HL-60 (cell line): ENCODE data around the gene TNFAIP1.

Source experiments
- DNase-seq, 2 experiments: peaks; one replicate each; pipeline ENCODE4 v3.0.0-alpha.2; 2010 to 2020; ENCODE audit warnings: low read depth in 1 of 2, low spot score in 1 of 2
- H3K27ac ChIP-seq: fragments of 250-450 bp; sonication (Bioruptor Pico); replicated peaks from 2 replicates; pipeline ENCODE4 v1.5.1; 2020; ENCODE audit warnings: mild to moderate bottlenecking, moderate library complexity
- H3K27me3 ChIP-seq: fragments of 250-450 bp; sonication (Bioruptor Pico); 2 replicates; pipeline ENCODE4 v1.5.1; 2021; ENCODE audit warnings: mild to moderate bottlenecking, moderate library complexity; ENCODE audit not compliant: insufficient read depth, poor library complexity, severe bottlenecking
- H3K4me3 ChIP-seq: replicated peaks from 2 replicates; pipeline ENCODE4 v1.5.1; 2011; ENCODE audit warnings: mild to moderate bottlenecking, control low read depth, low read length; ENCODE audit not compliant: insufficient read depth
- CTCF ChIP-seq: IDR thresholded peaks from one replicate; pipeline ENCODE4 v1.5.1; 2011; ENCODE audit warnings: low read length, control low read depth, inconsistent platforms; ENCODE audit not compliant: insufficient read depth
- GABPA ChIP-seq: IDR thresholded peaks from 2 replicates; pipeline ENCODE4 v1.6.1; 2012; ENCODE audit warnings: low read depth
- POLR2AphosphoS5 ChIP-seq: IDR thresholded peaks from 2 replicates; pipeline ENCODE4 v1.6.1; 2012; ENCODE audit warnings: low read depth
- REST ChIP-seq: IDR thresholded peaks from 2 replicates; pipeline ENCODE4 v1.6.1; 2012; ENCODE audit warnings: low read depth; ENCODE audit not compliant: insufficient replicate concordance
- SPI1 ChIP-seq: IDR thresholded peaks from 2 replicates; pipeline ENCODE4 v1.6.1; 2012; ENCODE audit warnings: low read depth, mild to moderate bottlenecking, borderline replicate concordance

The TNFAIP1 gene

GRCh38 chr17:28372203-28372944, 36.8 kb downstream of the TNFAIP1 start:
- no peak overlapping the region for H3K27ac ChIP-seq
- DNase-seq, result no peak

DNA sequence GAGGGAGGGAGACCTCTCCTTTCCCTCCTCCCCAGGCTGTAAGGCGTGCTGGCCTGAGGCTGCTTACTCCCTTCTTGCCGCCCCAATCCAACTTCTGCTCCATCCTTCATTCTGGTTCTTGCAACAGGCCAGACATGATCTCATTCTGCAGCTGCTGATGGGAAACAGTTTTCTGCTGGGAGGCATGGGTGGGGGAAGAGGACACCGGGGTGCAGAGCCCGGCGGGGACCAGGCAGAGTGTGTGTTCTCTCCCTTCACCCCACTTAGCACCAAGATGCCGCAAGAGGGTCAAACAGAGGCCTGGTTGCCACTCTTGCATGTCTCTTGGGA, 37.3 kb downstream of the TNFAIP1 start:
- no peak overlapping the region for H3K27ac ChIP-seq
- TF ChIP-seq GABPA (no peak), POLR2AphosphoS5 (no peak), REST (no peak), CTCF (no peak), SPI1 (no peak)
- peaks cover 12% of the 10 kb centered on the region for H3K27me3 ChIP-seq
- DNase-seq, result no peak
- no peak overlapping the region for H3K4me3 ChIP-seq

More at GRCh38 chr17:28372203-28372944, 36.8 kb downstream of the TNFAIP1 start:
- Histone ChIP-seq H3K27me3 (peaks cover 12% of the 10 kb centered on the region), H3K4me3 (no peak overlapping the region)
- TF ChIP-seq GABPA (no peak), REST (peak; percentile 7), POLR2AphosphoS5 (no peak), SPI1 (no peak), CTCF (no peak)

DNA sequence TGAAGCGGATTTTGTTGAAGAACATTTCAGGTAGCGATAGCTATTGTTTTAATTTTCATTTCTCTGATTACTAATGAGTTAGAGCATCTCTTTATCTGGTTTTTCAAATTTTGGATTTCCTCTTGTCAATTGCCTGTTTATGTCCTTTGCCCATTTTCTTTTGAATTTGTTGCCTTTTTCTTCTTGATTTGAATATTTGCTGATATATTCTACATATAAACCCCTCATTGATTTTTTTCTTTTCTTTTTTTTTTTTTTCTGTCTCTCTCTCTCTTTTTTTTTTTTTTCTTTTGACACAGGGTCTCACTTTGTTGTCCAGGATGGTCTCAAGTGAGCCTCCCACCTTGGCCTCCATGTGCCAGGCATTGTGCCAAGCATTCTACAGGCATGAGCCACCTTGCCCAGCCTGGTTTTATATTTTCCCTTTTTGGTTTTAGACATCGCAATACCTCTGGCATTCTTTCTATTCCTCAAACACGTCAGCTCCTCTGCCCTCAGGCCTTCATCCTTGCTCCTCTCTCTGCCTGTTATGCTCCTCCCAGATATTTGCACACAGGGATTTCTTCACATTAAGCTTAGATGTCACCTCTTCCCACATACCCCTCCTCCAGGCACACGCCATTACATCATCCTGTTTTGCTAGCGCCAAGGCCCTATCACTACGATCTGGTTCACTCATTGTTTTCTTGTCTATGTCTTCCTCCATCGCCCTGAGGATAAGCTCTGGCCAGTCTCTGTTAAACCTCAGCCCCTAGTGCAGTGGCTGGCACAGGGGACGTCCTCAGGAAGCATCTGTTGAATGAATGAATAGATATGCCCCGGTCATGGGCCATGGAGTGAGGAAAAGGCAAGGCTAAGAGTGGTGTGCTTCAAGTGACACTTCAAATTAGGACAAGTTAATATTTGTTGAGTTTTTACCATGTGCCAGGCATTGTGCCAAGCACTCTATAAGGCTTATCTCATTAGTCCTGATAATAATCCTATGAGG, 44.5 kb downstream of the TNFAIP1 start:
- H3K27ac ChIP-seq, result no peak overlapping the region
- TF ChIP-seq SPI1 (no peak), GABPA (no peak), POLR2AphosphoS5 (no peak), CTCF (no peak), REST (no peak)
- H3K27me3 ChIP-seq, result peaks cover 18% of the 10 kb centered on the region
- peak in 1 of 2 experiments; percentile 25 for DNase-seq
- H3K4me3 ChIP-seq, result no peak overlapping the region
